Panc1 (cell line): ENCODE data around the gene KCNIP4. TPM values are rescaled to one million over a fixed set of nuclear protein-coding genes. Genes with fewer than 3 reads are reported as not detected.

ENCODE experiments used
- ATAC-seq: fragments of 200-7000 bp; cut with Tn5 transposase; 2 replicates; pipeline ENCODE4 v1.9.1; 2020; ENCODE audit warnings: mild to moderate bottlenecking, moderate library complexity
- BruUV-seq: library from RNA; stranded (reverse); fragments of 400-500 nt; replicated peaks from 2 replicates; lab custom pipeline; 2021; lab: Mats Ljungman, UMichigan
- CTCF ChIA-PET: fragments of 300-600 bp; sonication (Branson Sonifier 250); formaldehyde crosslinking; loops from one replicate; lab custom pipeline; 2022; ENCODE audit warnings: antibody characterized with exemption; lab: Charles Lee
- POLR2A ChIA-PET: fragments of 300-600 bp; sonication (Branson Sonifier 250); formaldehyde crosslinking; loops from one replicate; lab custom pipeline; 2022; ENCODE audit warnings: antibody characterized with exemption; lab: Charles Lee
- DNase-seq: peaks from one replicate; pipeline ENCODE4 v3.0.0-alpha.2; 2010; ENCODE audit warnings: low read depth, low spot score
- H3K27ac ChIP-seq: 2 replicates; pipeline ENCODE4 v1.5.1; 2011; ENCODE audit warnings: mild to moderate bottlenecking, low read length, inconsistent platforms
- H3K27me3 ChIP-seq: fragments of 200-500 bp; sonication (Bioruptor generic); 2 replicates; pipeline ENCODE4 v1.6.0; 2014; ENCODE audit warnings: low read length, inconsistent platforms; ENCODE audit not compliant: control insufficient read depth, insufficient read depth
- H3K36me3 ChIP-seq: fragments of 200-500 bp; sonication (Bioruptor generic); 2 replicates; pipeline ENCODE4 v1.5.1; 2014; ENCODE audit warnings: inconsistent platforms, mild to moderate bottlenecking, low read length, moderate library complexity; ENCODE audit not compliant: control insufficient read depth, insufficient read depth
- H3K4me1 ChIP-seq: 2 replicates; pipeline ENCODE4 v1.5.1; 2011; ENCODE audit warnings: inconsistent platforms, mild to moderate bottlenecking, low read length, moderate library complexity; ENCODE audit not compliant: control insufficient read depth, insufficient read depth
- H3K4me3 ChIP-seq, 2 experiments: 2 replicates each; pipeline ENCODE4 v1.5.1; 2011 to 2012; ENCODE audit warnings: low read depth in 2 of 2, low read length in 2 of 2, mild to moderate bottlenecking in 2 of 2, inconsistent platforms in 1 of 2, moderate library complexity in 1 of 2
- H3K9me3 ChIP-seq: fragments of 200-500 bp; sonication (Bioruptor generic); 2 replicates; pipeline ENCODE4 v1.5.1; 2014; ENCODE audit warnings: low read depth, mild to moderate bottlenecking, inconsistent platforms, low read length, moderate library complexity; ENCODE audit not compliant: control insufficient read depth, insufficient read depth
- POLR2AphosphoS5 ChIP-seq: IDR thresholded peaks from 2 replicates; pipeline ENCODE4 v1.6.1; 2012; ENCODE audit warnings: mild to moderate bottlenecking, low read depth, low read length, moderate library complexity
- SIN3A ChIP-seq: IDR thresholded peaks from 2 replicates; pipeline ENCODE4 v1.6.1; 2012; ENCODE audit warnings: low read depth, mild to moderate bottlenecking, low read length, moderate library complexity, borderline replicate concordance; ENCODE audit not compliant: insufficient read depth
- TCF7L2 ChIP-seq: IDR thresholded peaks from 2 replicates; pipeline ENCODE4 v1.6.1; 2011; ENCODE audit warnings: mild to moderate bottlenecking, low read depth, low read length, inconsistent platforms
- in situ Hi-C: cut with HindIII; loops from 2 replicates; pipeline ENCODE4 v1.10.0; 2016; ENCODE audit warnings: low sequenced_read_pairs, low pct_unique_long_range_greater_than_20kb
- intact Hi-C: fragments of 100-400 bp; cut with micrococcal nuclease; formaldehyde crosslinking; loops from one replicate; pipeline ENCODE4 v1.10.0; 2022; ENCODE audit not compliant: unreplicated experiment
- total RNA-seq: library from RNA; stranded (reverse); gene quantifications from one replicate; pipeline ENCODE4 v1.2.1, GENCODE V29; 2021; ENCODE audit not compliant: unreplicated experiment
- TF ChIP-seq, protein P1 (sequence below): fragments of 450-650 bp; IDR thresholded peaks from 2 replicates; pipeline ENCODE4 v1.5.1; 2017; ENCODE audit warnings: mild to moderate bottlenecking
- TF ChIP-seq, protein P2 (sequence below), 2 experiments: IDR thresholded peaks; 2 replicates each; pipeline ENCODE4 v1.6.1; 2011 to 2012; ENCODE audit warnings: low read depth in 2 of 2, control low read depth in 1 of 2, low read length in 1 of 2, mild to moderate bottlenecking in 1 of 2, moderate library complexity in 1 of 2; ENCODE audit not compliant: insufficient read depth in 1 of 2

KCNIP4 gene
- total RNA-seq, 1 experiment from 2014 or later, result not detected

DNA sequence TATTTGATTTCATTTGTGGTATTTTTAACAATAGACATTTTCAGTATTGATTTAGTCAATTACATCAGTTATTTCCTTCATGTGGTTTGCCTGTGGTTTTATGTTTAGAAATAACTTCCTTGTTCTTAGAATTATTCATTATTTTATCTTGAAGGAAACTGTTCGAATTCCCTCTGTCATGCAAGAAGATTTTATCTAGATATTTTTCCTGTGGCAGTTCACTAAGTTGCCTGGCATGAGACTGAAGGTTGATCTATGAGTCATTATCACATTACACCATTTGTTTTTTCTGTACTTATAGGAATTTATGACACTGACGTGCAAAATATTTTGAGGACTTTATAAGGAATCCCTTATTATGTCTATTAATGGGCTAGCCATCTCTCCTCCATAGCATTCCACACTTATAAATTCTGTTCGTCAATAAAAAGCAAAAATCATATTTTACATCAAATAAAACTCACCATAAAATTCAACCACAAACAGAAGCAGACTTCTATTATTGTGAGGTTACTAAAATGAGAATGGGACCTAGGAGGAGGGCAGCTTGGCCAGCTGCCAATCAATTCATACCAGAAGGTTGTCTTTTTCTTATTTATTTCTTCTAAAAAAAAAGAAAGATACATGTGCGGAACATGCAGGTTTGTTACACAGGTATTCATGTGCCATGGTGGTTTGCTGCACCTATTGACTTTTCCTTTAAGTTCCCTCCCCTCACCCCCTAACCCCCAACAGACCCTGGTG, 179.0 kb downstream of the KCNIP4 start:
- Histone ChIP-seq H3K9me3 (no peaks in the 10 kb centered on the region), H3K36me3 (no peaks in the 10 kb centered on the region), H3K4me1 (no peaks in the 10 kb centered on the region), H3K27ac (no peak overlapping the region), H3K4me3 (no peak overlapping the region), H3K27me3 (no peaks in the 10 kb centered on the region)
- intact Hi-C loops, result loop anchor here (10.0 kb wide), 1 partner anchor 995 kb away; no protein-coding TSS in a partner anchor
- ChIA-PET POLR2A (no interaction called here), CTCF (no interaction called here)
- no peak for TF ChIP-seq TCF7L2
- TF ChIP-seq POLR2AphosphoS5, result no peak
- no peak for TF ChIP-seq SIN3A
- TF ChIP-seq, protein P1, sequence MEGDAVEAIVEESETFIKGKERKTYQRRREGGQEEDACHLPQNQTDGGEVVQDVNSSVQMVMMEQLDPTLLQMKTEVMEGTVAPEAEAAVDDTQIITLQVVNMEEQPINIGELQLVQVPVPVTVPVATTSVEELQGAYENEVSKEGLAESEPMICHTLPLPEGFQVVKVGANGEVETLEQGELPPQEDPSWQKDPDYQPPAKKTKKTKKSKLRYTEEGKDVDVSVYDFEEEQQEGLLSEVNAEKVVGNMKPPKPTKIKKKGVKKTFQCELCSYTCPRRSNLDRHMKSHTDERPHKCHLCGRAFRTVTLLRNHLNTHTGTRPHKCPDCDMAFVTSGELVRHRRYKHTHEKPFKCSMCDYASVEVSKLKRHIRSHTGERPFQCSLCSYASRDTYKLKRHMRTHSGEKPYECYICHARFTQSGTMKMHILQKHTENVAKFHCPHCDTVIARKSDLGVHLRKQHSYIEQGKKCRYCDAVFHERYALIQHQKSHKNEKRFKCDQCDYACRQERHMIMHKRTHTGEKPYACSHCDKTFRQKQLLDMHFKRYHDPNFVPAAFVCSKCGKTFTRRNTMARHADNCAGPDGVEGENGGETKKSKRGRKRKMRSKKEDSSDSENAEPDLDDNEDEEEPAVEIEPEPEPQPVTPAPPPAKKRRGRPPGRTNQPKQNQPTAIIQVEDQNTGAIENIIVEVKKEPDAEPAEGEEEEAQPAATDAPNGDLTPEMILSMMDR, result no peak
- TF ChIP-seq, protein P2, sequence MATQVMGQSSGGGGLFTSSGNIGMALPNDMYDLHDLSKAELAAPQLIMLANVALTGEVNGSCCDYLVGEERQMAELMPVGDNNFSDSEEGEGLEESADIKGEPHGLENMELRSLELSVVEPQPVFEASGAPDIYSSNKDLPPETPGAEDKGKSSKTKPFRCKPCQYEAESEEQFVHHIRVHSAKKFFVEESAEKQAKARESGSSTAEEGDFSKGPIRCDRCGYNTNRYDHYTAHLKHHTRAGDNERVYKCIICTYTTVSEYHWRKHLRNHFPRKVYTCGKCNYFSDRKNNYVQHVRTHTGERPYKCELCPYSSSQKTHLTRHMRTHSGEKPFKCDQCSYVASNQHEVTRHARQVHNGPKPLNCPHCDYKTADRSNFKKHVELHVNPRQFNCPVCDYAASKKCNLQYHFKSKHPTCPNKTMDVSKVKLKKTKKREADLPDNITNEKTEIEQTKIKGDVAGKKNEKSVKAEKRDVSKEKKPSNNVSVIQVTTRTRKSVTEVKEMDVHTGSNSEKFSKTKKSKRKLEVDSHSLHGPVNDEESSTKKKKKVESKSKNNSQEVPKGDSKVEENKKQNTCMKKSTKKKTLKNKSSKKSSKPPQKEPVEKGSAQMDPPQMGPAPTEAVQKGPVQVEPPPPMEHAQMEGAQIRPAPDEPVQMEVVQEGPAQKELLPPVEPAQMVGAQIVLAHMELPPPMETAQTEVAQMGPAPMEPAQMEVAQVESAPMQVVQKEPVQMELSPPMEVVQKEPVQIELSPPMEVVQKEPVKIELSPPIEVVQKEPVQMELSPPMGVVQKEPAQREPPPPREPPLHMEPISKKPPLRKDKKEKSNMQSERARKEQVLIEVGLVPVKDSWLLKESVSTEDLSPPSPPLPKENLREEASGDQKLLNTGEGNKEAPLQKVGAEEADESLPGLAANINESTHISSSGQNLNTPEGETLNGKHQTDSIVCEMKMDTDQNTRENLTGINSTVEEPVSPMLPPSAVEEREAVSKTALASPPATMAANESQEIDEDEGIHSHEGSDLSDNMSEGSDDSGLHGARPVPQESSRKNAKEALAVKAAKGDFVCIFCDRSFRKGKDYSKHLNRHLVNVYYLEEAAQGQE (IDR thresholded peaks at IDR 0.05; ENCODE audit: insufficient read depth in 1 of 2, low read depth in 2 of 2, low read length in 1 of 2), result no peak
- ATAC-seq (no peak), DNase-seq (no peak)
- BruUV-seq, result no TSS peak
- in situ Hi-C loops, result no loop called here

DNA sequence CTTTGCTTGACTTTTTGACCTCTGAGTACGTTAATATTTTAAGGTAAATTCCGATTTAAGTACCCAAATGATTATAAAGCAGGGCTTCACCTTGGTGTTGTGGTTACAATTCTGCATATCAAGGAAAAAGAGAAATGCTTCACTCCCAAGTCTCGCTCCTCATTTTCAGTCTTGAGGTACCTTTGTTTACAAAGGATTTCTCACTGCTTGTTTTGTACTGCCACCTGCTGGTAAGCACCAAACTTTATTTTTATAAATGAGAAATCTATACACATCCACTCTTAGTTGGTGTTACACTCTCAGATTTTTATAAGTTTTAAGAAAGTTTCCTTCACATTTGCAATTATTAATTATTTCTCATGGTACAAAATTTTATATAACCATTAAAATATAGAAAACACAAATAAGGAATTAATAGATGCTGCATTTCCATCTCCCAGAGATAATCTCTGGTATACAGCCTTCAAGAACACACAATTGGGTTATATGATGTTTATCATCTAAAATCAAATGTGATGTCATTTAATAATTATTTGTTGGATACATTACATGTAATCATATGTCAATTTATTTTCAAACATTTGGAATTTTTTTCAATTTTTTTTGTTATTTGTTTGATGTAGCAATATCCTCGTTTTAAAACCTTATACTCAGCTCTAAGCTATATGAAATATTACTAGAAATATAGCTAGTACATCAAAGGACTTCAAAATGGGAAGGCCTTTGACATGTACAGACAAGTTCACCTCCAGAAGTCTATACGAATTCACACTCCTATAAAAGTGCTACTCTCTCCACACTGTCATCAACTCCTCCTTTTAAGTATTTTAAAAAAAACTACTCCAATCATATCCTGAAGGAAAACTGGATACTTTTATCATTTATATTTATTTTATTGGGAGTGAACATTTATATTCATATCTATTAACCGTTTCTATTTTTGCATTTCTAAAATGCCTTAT, 179.9 kb downstream of the KCNIP4 start:
- POLR2A ChIA-PET, result no interaction called here
- DNase-seq (peak; percentile 28), ATAC-seq (no peak)
- no TSS peak for BruUV-seq
- CTCF ChIA-PET, result interaction anchor here (1.3 kb wide), 1 partner anchor 257 kb away, joined by 4 read pairs; no protein-coding TSS in a partner anchor
- TF ChIP-seq TCF7L2 (no peak), SIN3A (no peak), POLR2AphosphoS5 (no peak)
- TF ChIP-seq, protein P1, result peak; percentile 58; the same call in 1 of the 2 replicates
- TF ChIP-seq, protein P2 (IDR thresholded peaks at IDR 0.05; ENCODE audit: insufficient read depth in 1 of 2, low read depth in 2 of 2, low read length in 1 of 2), result no peak
- Histone ChIP-seq H3K27me3 (no peaks in the 10 kb centered on the region), H3K4me1 (no peaks in the 10 kb centered on the region), H3K4me3 (no peak overlapping the region), H3K27ac (no peak overlapping the region), H3K9me3 (no peaks in the 10 kb centered on the region), H3K36me3 (no peaks in the 10 kb centered on the region)
- in situ Hi-C loops (no loop called here), intact Hi-C loops (loop anchor here (1.0 to 10.0 kb wide), 2 partner anchors 256 to 994 kb away; no protein-coding TSS in a partner anchor)
